K562 (cell line): Measurements from ENCODE around the gene WBP1.

Source experiments
- BCLAF1 ChIP-seq, 2 experiments: fragments of 450-650 bp in 1 of 2; IDR thresholded peaks; 2 replicates each; pipeline ENCODE4 v1.6.1; 2011 to 2017; ENCODE audit warnings: low read depth in 2 of 2, antibody characterized with exemption in 1 of 2, borderline replicate concordance in 1 of 2, low read length in 1 of 2, mild to moderate bottlenecking in 1 of 2, mixed read lengths in 1 of 2; ENCODE audit not compliant: control insufficient read depth in 1 of 2
- EP300 ChIP-seq: IDR thresholded peaks from 2 replicates; pipeline ENCODE4 v1.6.1; 2012; ENCODE audit warnings: low read length, improper control_type of control experiment
- EZH2 ChIP-seq: IDR thresholded peaks from 2 replicates; pipeline ENCODE4 v1.6.1; 2012; ENCODE audit warnings: low read depth, mild to moderate bottlenecking, inconsistent platforms, low read length, borderline replicate concordance
- FOXO4 ChIP-seq: fragments of 450-650 bp; formaldehyde crosslinking; IDR thresholded peaks from 2 replicates; pipeline ENCODE4 v1.4.0; 2020; ENCODE audit warnings: mild to moderate bottlenecking, moderate library complexity
- HDAC6 ChIP-seq: IDR thresholded peaks from 2 replicates; pipeline ENCODE4 v1.6.1; 2012; ENCODE audit warnings: low read depth, mild to moderate bottlenecking, control low read depth, inconsistent platforms, low read length, moderate library complexity
- JUND ChIP-seq, 2 experiments: IDR thresholded peaks; 2 replicates in 1 of 2; 3 replicates in 1 of 2; pipeline ENCODE4 v1.6.1; 2011; ENCODE audit warnings: borderline replicate concordance in 2 of 2, low read depth in 2 of 2, low read length in 2 of 2, improper control_type of control experiment in 1 of 2, missing biosample characterization in 1 of 2, missing genetic modification characterization in 1 of 2, missing genetic modification reagents in 1 of 2
- LARP7 ChIP-seq: fragments of 450-650 bp; IDR thresholded peaks from 2 replicates; pipeline ENCODE4 v1.6.1; 2016
- MXI1 ChIP-seq: IDR thresholded peaks from 2 replicates; pipeline ENCODE4 v1.6.1; 2011; ENCODE audit warnings: low read depth, mild to moderate bottlenecking, improper control_type of control experiment, low read length
- NFXL1 ChIP-seq: fragments of 450-650 bp; formaldehyde crosslinking; IDR thresholded peaks from 2 replicates; pipeline ENCODE4 v1.4.0; 2021; ENCODE audit warnings: mild to moderate bottlenecking
- POLR2AphosphoS2 ChIP-seq: IDR thresholded peaks from 2 replicates; pipeline ENCODE4 v1.6.1; 2012; ENCODE audit warnings: low read length, improper control_type of control experiment
- SMARCB1 ChIP-seq: IDR thresholded peaks from 2 replicates; pipeline ENCODE4 v1.6.1; 2011; ENCODE audit warnings: improper control_type of control experiment, low read depth; ENCODE audit not compliant: insufficient read length
- SREBF2 ChIP-seq: sonication (generic); formaldehyde crosslinking; IDR thresholded peaks from 2 replicates; pipeline ENCODE4 v1.4.0; 2020; ENCODE audit warnings: mild to moderate bottlenecking, missing genetic modification reagents
- SRSF1 ChIP-seq: fragments of 200-400 bp; formaldehyde crosslinking; IDR thresholded peaks from 2 replicates; pipeline ENCODE4 v1.6.1; 2017; ENCODE audit warnings: mild to moderate bottlenecking, low read depth, low read length, moderate library complexity
- TBP ChIP-seq: optimal IDR thresholded peaks from 2 replicates; pipeline ENCODE3; 2011; ENCODE audit warnings: low read depth, low read length, improper control_type of control experiment

- TF ChIP-seq BCLAF1 (IDR thresholded peaks at IDR 0.05; ENCODE audit: borderline replicate concordance in 1 of 2, control insufficient read depth in 1 of 2, low read depth in 2 of 2, low read length in 1 of 2): no peak
- TF ChIP-seq HDAC6: no peak
- no peak for TF ChIP-seq TBP
- no peak for TF ChIP-seq EZH2
- TF ChIP-seq LARP7: no peak
- no peak for TF ChIP-seq SMARCB1
- TF ChIP-seq FOXO4 (CRISPR knock-in tag): no peak
- no peak for TF ChIP-seq SREBF2 (CRISPR knock-in tag)
- no peak for TF ChIP-seq SRSF1
- TF ChIP-seq JUND (IDR thresholded peaks at IDR 0.05; ENCODE audit: borderline replicate concordance, low read depth, low read length): no peak
- no peak for TF ChIP-seq JUND (tag; IDR thresholded peaks at IDR 0.05; ENCODE audit: borderline replicate concordance, low read depth, low read length)
- TF ChIP-seq NFXL1 (CRISPR knock-in tag): no peak
- TF ChIP-seq EP300: no peak
- no peak for TF ChIP-seq POLR2AphosphoS2
- no peak for TF ChIP-seq MXI1
These were observed 3.2 kb downstream of the WBP1 start for GRCh38 chr2:74461187-74462053.
